GM12872 (cell line): Measurements from ENCODE around the gene STUM.

Experiments used
- CTCF ChIP-seq: IDR thresholded peaks from 3 replicates; pipeline ENCODE4 v1.5.1; 2011; ENCODE audit warnings: low read depth, mild to moderate bottlenecking, low read length, moderate library complexity; ENCODE audit not compliant: insufficient read depth

Gene STUM

GRCh38 chr1:226653311-226653921 lies 104.9 kb downstream of the STUM start:
- TF ChIP-seq CTCF, result no peak

GRCh38 chr1:226654046-226654667 lies 105.6 kb downstream of the STUM start:
- no peak for TF ChIP-seq CTCF

DNA sequence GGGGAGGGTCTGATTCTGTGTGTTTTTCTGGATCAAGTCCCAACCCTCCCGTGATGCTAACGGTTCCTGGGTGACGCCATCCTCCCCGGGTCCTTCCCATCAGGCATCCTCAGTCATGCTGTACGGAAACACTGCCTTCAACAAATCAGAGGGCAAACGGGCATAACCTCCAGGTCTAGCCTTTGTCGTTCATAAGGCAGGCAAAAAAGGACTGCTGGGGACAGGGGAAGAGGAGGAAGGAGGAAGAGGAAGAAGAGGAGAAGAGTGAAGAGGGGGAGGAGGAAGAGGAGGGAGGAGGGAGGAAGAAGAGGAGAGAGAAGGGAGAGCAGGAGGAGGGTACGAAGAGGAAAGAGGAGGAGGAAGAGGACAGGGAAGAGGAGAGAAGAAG lies 106.1 kb downstream of the STUM start:
- no peak for TF ChIP-seq CTCF

- no peak for TF ChIP-seq CTCF
These were observed 106.9 kb downstream of the STUM start for GRCh38 chr1:226655251-226656163.

DNA sequence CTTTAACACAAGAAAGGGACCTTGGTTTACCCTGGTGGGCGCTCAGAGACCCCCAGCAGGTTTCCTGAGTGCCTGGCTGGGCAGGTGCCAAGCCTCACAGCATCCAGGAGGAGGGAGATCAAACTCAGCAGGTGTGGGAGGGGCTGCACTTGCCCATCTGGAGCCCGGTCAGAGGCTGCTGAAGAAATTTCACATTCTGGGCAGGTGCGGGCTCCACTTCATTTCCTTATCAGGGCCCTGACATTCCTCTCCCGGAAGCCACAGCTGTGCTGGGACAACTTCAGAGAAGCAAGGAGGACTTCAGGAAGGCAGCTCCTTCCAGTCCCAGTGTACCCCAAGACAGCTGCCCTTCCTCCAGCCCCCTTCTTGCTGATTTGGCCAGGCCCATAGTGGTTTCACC lies 107.6 kb downstream of the STUM start:
- no peak for TF ChIP-seq CTCF

- TF ChIP-seq CTCF, result no peak
These were observed 108.2 kb downstream of the STUM start for GRCh38 chr1:226656601-226657277.
